Breast epithelium (tissue), 4 donors: ENCODE measurements around the gene UBALD1. TPM values are rescaled to one million over a fixed set of nuclear protein-coding genes. Genes with fewer than 3 reads are reported as not detected.

Source experiments
- DNase-seq, 2 donors: peaks; one replicate each; pipeline ENCODE4 v3.0.0-alpha.2; 2019; ENCODE audit warnings: low spot score in 2 of 2
- H3K27ac ChIP-seq, 2 donors: fragments of 200-600 bp; sonication (generic) in 1 of 2; one replicate each; pipeline ENCODE4 v1.5.1; 2016 to 2019; ENCODE audit warnings: mild to moderate bottlenecking in 1 of 2
- H3K27me3 ChIP-seq, 2 donors: fragments of 200-600 bp; sonication (generic) in 1 of 2; one replicate each; pipeline versions ENCODE4 v1.5.1 to v1.6.0; 2017 to 2019; ENCODE audit warnings: control low read depth in 1 of 2, mild to moderate bottlenecking in 1 of 2
- H3K36me3 ChIP-seq: fragments of 200-600 bp; one replicate; pipeline ENCODE4 v1.5.1; 2019
- H3K4me1 ChIP-seq, 2 donors: fragments of 200-600 bp; sonication (generic); one replicate each; pipeline ENCODE4 v1.5.1; 2016 to 2019; ENCODE audit warnings: control low read depth in 1 of 2
- H3K4me3 ChIP-seq, 3 donors: fragments of 200-600 bp; sonication (generic); 1 replicate in 2 of 3; 2 replicates in 1 of 3; pipeline ENCODE4 v1.5.1; 2016 to 2019; ENCODE audit warnings: mild to moderate bottlenecking in 3 of 3, moderate library complexity in 2 of 3
- H3K9me3 ChIP-seq, 2 donors: fragments of 200-600 bp; sonication (generic) in 1 of 2; one replicate each; pipeline ENCODE4 v1.5.1; 2016 to 2019; ENCODE audit warnings: control low read depth in 1 of 2
- POLR2A ChIP-seq: fragments of 450-650 bp; IDR thresholded peaks from one replicate; pipeline ENCODE4 v1.6.1; 2016; ENCODE audit warnings: antibody characterized with exemption, mild to moderate bottlenecking, moderate library complexity
- POLR2AphosphoS5 ChIP-seq, 3 donors: sonication (generic); formaldehyde crosslinking; IDR thresholded peaks; one replicate each; pipeline ENCODE4 v1.6.1; 2017; ENCODE audit warnings: antibody characterized with exemption in 3 of 3
- intact Hi-C: fragments of 100-400 bp; cut with DNase I; formaldehyde crosslinking; loops from one replicate; pipeline ENCODE4 v1.15.1; 2023; ENCODE audit warnings: low total_unique reads
- total RNA-seq, 3 donors: library from RNA; depleted of rRNA; stranded (reverse); fragments of >200 nt; gene quantifications; one replicate each; pipeline ENCODE4 v1.1.0, GENCODE V29; 2016
- TF ChIP-seq, protein P1 (sequence below), 3 donors: fragments of 450-650 bp; IDR thresholded peaks; one replicate each; pipeline ENCODE4 v1.5.1; 2016 to 2017; ENCODE audit warnings: antibody characterized with exemption in 3 of 3, mild to moderate bottlenecking in 3 of 3, moderate library complexity in 3 of 3

Gene UBALD1
- total RNA-seq, 3 donors from 2014 or later = 5.8 to 11.3 (median 7.2) TPM

DNA sequence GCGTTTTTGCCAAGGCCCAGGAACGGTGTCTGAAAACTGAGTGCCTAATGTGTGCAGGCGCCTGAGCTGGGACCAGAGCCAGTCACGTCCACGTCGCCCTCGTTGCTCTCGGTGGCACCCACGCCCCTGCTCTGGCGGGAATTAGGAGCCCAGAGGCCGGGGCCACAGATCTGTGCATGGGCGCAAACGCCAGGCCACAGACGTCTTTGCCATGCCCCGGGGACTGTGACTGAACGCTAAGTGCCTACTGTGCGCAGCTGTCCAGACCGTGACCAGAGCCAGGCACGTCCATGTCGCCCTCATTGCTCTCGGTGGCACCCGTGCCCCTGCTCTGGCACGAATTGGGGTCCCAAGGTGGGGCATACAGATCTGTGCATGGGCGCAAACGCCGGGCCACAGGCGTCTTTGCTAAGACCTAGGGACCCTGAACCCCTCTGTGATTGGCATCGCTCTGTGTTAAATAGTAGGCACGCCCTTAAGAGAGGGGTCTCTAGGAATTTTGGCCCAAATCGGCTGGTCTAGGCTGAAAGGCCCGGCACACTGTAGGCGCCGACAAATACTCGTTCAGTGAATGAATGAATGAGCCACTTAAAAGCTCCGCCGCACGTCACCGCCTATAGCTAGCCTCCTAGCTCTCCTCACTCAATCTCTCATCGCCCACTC lies 827 bp upstream of the UBALD1 start:
- H3K4me3 ChIP-seq = peak overlapping the region; percentile 91 to 95 (median 91)
- peak overlapping the region; percentile 97 to 98 for H3K27ac ChIP-seq
- DNase-seq = peak in 1 of 2 donors; percentile 52
- no peak for TF ChIP-seq POLR2A
- no peak for TF ChIP-seq POLR2AphosphoS5 (IDR thresholded peaks at IDR 0.05)
- TF ChIP-seq, protein P1, sequence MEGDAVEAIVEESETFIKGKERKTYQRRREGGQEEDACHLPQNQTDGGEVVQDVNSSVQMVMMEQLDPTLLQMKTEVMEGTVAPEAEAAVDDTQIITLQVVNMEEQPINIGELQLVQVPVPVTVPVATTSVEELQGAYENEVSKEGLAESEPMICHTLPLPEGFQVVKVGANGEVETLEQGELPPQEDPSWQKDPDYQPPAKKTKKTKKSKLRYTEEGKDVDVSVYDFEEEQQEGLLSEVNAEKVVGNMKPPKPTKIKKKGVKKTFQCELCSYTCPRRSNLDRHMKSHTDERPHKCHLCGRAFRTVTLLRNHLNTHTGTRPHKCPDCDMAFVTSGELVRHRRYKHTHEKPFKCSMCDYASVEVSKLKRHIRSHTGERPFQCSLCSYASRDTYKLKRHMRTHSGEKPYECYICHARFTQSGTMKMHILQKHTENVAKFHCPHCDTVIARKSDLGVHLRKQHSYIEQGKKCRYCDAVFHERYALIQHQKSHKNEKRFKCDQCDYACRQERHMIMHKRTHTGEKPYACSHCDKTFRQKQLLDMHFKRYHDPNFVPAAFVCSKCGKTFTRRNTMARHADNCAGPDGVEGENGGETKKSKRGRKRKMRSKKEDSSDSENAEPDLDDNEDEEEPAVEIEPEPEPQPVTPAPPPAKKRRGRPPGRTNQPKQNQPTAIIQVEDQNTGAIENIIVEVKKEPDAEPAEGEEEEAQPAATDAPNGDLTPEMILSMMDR (IDR thresholded peaks at IDR 0.05) = no peak
- H3K9me3 ChIP-seq = no peaks in the 10 kb centered on the region
- no peaks in the 10 kb centered on the region for H3K27me3 ChIP-seq
- H3K36me3 ChIP-seq = no peaks in the 10 kb centered on the region
- intact Hi-C loops = no loop called here
- peaks cover 18 to 23% of the 10 kb centered on the region in 2 donors for H3K4me1 ChIP-seq

DNA sequence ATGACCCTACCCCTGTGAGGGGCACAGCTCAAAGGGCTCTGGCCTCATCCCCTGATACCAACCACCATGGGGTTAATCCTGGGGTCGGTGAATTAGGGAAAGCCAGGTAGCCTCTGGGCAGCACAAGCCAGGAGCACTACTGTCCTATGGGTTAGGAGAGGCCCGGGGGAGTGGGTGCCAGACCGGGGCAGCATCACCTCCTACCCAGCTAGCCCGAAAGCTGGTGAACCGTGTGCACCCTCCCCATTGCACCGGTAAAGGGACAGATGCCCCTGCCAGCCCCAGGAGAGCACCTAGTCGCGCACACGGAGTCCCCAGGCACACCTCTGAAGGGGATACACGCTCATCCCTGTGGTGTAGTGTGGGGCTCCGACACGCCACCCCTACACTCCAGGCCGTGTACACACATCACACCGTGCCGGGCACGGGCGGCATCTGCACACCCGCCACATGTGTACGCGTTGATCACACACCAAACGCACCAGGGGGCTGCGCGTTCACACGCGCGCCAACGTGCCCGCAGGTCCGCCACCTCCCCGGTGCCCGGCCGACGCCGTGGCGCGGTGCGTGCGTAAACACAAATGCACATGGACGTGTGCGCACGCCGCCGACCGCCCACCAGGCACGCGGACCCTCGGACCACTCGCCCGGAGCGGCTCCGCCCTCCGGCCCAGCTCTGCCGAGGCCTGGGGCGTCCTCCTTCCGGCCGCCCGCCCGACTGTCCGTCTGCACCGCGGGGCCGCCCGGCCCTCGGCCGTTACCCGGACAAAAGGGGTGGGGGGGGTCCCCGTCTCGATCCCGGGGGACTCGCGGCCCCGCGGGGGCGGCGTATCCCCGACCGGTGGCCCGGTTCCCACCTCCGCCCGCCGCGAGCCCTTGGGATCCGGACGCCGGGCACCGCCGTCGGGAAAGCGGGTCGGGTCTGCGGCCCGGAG lies 785 bp downstream of the UBALD1 start:
- Histone ChIP-seq H3K9me3 (no peaks in the 10 kb centered on the region), H3K4me3 (peak overlapping the region; percentile 91 to 95 (median 91)), H3K4me1 (peaks cover 18 to 23% of the 10 kb centered on the region in 2 donors), H3K27me3 (no peaks in the 10 kb centered on the region), H3K27ac (peak overlapping the region; percentile 97 to 98), H3K36me3 (no peaks in the 10 kb centered on the region)
- TF ChIP-seq, protein P1 (IDR thresholded peaks at IDR 0.05) = no peak
- TF ChIP-seq POLR2A = no peak
- TF ChIP-seq POLR2AphosphoS5 (IDR thresholded peaks at IDR 0.05) = no peak
- intact Hi-C loops = no loop called here
- no peak for DNase-seq

DNA sequence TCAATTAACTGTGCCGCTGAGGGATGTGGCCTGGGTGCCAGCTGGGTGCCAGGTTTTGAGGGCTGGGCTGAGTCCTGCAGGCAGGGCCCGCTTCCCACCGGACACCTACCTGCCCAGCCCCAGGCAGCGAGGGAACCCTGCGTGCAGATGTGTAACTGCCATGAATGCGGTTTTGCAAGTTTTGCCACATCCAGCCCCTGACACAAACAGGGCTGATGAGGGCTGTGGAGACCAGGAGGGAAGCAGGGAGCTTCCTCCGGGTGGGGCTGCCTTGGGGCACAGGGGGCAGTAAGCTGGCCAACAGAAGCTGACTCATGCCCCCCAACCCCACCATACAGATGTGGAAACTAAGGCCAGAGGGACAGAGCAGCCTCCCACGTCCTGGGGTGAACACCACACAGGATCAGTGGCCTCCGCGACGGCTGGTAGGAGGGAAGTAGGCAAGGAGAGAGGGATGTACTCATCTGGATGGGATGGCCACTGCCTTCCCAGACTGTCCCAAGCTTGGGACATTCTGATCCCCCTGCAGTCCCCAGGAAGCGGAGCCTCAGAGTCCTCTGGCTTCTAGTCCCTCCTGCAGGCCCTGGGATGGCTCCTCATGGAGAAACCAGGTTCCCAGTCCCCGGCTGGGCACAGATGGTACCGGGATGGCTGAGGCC lies 1.6 kb downstream of the UBALD1 start:
- no peak for TF ChIP-seq POLR2AphosphoS5 (IDR thresholded peaks at IDR 0.05)
- TF ChIP-seq, protein P1 (IDR thresholded peaks at IDR 0.05) = no peak
- TF ChIP-seq POLR2A = no peak
- intact Hi-C loops = no loop called here
- Histone ChIP-seq H3K27me3 (no peaks in the 10 kb centered on the region), H3K36me3 (no peaks in the 10 kb centered on the region), H3K4me3 (peak overlapping the region; percentile 91 to 95 (median 91)), H3K4me1 (peaks cover 18 to 23% of the 10 kb centered on the region in 2 donors), H3K9me3 (no peaks in the 10 kb centered on the region), H3K27ac (peak overlapping the region; percentile 97 to 98)
- peak in 1 of 2 donors; percentile 26 for DNase-seq

DNA sequence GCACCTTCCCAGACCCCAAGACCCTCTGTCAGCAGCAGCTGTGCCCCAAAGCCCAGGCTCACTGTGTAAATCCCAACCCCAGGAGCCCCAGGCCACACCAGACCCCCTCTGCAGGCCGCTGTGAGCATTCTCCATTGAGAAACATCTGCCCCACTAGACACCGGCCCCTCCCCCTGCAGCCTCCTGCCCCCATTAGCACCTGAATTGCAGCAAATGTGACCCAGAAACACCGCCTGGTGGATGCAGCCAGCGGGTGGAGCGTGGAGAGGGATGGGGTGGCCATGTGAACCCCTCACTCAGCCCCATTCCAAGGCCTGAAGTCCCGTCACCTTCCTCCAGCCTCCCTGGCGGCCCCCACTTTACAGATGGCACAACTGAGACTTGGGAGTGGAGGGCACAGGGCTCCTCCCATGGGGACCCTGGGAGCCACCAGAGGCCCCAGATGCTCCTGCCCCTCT lies 2.2 kb downstream of the UBALD1 start:
- Histone ChIP-seq H3K27ac (peak overlapping the region in 1 of 2 donors; percentile 98), H3K27me3 (no peaks in the 10 kb centered on the region), H3K4me1 (peaks cover 16 to 23% of the 10 kb centered on the region in 2 donors), H3K4me3 (peak overlapping the region in 2 of 3 donors; percentile 91 to 95), H3K9me3 (no peaks in the 10 kb centered on the region), H3K36me3 (no peaks in the 10 kb centered on the region)
- intact Hi-C loops = no loop called here
- TF ChIP-seq POLR2AphosphoS5 (IDR thresholded peaks at IDR 0.05) = no peak
- no peak for TF ChIP-seq POLR2A
- TF ChIP-seq, protein P1 (IDR thresholded peaks at IDR 0.05) = no peak
- DNase-seq = no peak
